Right lung (tissue), 5 donors: ENCODE results near the gene CORO1C. TPM values are rescaled to one million over a fixed set of nuclear protein-coding genes. Genes with fewer than 3 reads are reported as not detected.
"Not testable (repeated sequence)": the region's sequence is repeated elsewhere in the genome, so short reads cannot be mapped to it uniquely, and the experiment has no call there.

Experiments
- DNase-seq, 2 donors: peaks; one replicate each; pipeline ENCODE4 v3.0.0-alpha.2; 2013
- polyA plus RNA-seq, 5 donors: library from polyadenylated mRNA; unstranded; fragments of 120-200 nt; gene quantifications; one replicate each; pipeline versions ENCODE4 v1.2.1 to v1.2.3, GENCODE V29; 2013; ENCODE audit warnings: inconsistent platforms in 1 of 5, low replicate concordance in 1 of 5; ENCODE audit not compliant: insufficient read length in 5 of 5, insufficient read depth in 1 of 5

The CORO1C gene
- polyA plus RNA-seq, 5 donors: 61.8 to 95.3 (median 82.1) TPM

GRCh38 chr12:108637222-108637971 lies 93.9 kb downstream of the CORO1C start:
- DNase-seq: no peak

- no peak for DNase-seq
These were observed 95.1 kb downstream of the CORO1C start for GRCh38 chr12:108635997-108636808.

- DNase-seq: no peak
These were observed 95.9 kb downstream of the CORO1C start for GRCh38 chr12:108635201-108635996.

GRCh38 chr12:108634341-108634751 lies 97.0 kb downstream of the CORO1C start:
- DNase-seq: no peak

- DNase-seq: no peak
These were observed 97.6 kb downstream of the CORO1C start, which contains the start of gene SELPLG for GRCh38 chr12:108633534-108634248. SELPLG (minus strand) TSS chr12:108633894; CDS start chr12:108624307, 9,587 bp downstream.

GRCh38 chr12:108633081-108633533 lies 98.2 kb downstream of the CORO1C start:
- DNase-seq: no peak

GRCh38 chr12:108631261-108631660 lies 100.1 kb downstream of the CORO1C start:
- DNase-seq: not testable (repeated sequence)

GRCh38 chr12:108630481-108631207 lies 100.7 kb downstream of the CORO1C start:
- DNase-seq: no peak

- no peak for DNase-seq
These were observed 101.4 kb downstream of the CORO1C start for GRCh38 chr12:108629824-108630476.

GRCh38 chr12:108629151-108629550 lies 102.2 kb downstream of the CORO1C start:
- no peak for DNase-seq

GRCh38 chr12:108627134-108627920 lies 104.0 kb downstream of the CORO1C start:
- no peak for DNase-seq

GRCh38 chr12:108625228-108625627 lies 106.1 kb downstream of the CORO1C start:
- no peak for DNase-seq

- DNase-seq: no peak
These were observed 107.7 kb downstream of the CORO1C start for GRCh38 chr12:108623577-108623976.

- DNase-seq: no peak
These were observed 108.3 kb downstream of the CORO1C start for GRCh38 chr12:108622921-108623514.

- no peak for DNase-seq
These were observed 108.9 kb downstream of the CORO1C start for GRCh38 chr12:108622421-108622820.

- no peak for DNase-seq
These were observed 110.2 kb downstream of the CORO1C start for GRCh38 chr12:108621161-108621560.

GRCh38 chr12:108620236-108620879 lies 111.0 kb downstream of the CORO1C start:
- no peak for DNase-seq
